Stomach (tissue), 9 donors: ENCODE data around the gene MEGF9. TPM values are rescaled to one million over a fixed set of nuclear protein-coding genes. Genes with fewer than 3 reads are reported as not detected.

Source experiments
- DNase-seq, 2 donors: peaks; one replicate each; pipeline versions ENCODE4 v3.0.0 to v3.0.0-alpha.2; 2013 to 2019
- H3K27ac ChIP-seq, 5 donors: fragments of 200-600 bp in 4 of 5; sonication (generic) in 4 of 5; one replicate each; pipeline ENCODE4 v1.5.1; 2013 to 2019; ENCODE audit warnings: mild to moderate bottlenecking in 1 of 5, moderate library complexity in 1 of 5
- H3K27me3 ChIP-seq, 3 donors: fragments of 200-600 bp; sonication (generic); one replicate each; pipeline ENCODE4 v1.5.1; 2017 to 2019; ENCODE audit warnings: mixed run types in 1 of 3
- H3K36me3 ChIP-seq, 4 donors: fragments of 200-600 bp; sonication (generic); 1 replicate in 3 of 4; 2 replicates in 1 of 4; pipeline ENCODE4 v1.5.1; 2016 to 2019
- H3K4me1 ChIP-seq, 4 donors: fragments of 200-600 bp; sonication (generic); one replicate each; pipeline ENCODE4 v1.5.1; 2016 to 2019
- H3K4me3 ChIP-seq, 4 donors: fragments of 200-600 bp; sonication (generic) in 3 of 4; one replicate each; pipeline ENCODE4 v1.5.1; 2016 to 2019; ENCODE audit warnings: mild to moderate bottlenecking in 1 of 4
- H3K9me3 ChIP-seq, 4 donors: fragments of 200-600 bp; sonication (generic); one replicate each; pipeline ENCODE4 v1.5.1; 2016 to 2019
- EP300 ChIP-seq: sonication (generic); formaldehyde crosslinking; IDR thresholded peaks from one replicate; pipeline ENCODE4 v1.6.1; 2017; ENCODE audit warnings: antibody characterized with exemption
- POLR2A ChIP-seq, 4 donors: fragments of 450-650 bp; IDR thresholded peaks; one replicate each; pipeline ENCODE4 v1.6.1; 2016; ENCODE audit warnings: antibody characterized with exemption in 4 of 4, control low read depth in 2 of 4, mild to moderate bottlenecking in 1 of 4, moderate library complexity in 1 of 4
- POLR2AphosphoS5 ChIP-seq, 3 donors: sonication (generic); formaldehyde crosslinking; IDR thresholded peaks; one replicate each; pipeline ENCODE4 v1.6.1; 2016; ENCODE audit warnings: antibody characterized with exemption in 3 of 3
- WGBS, 5 donors: extraction: QIAGEN DNeasy Blood & Tissue Kit in 3 of 5; methylation state at CpG; one replicate each; pipeline versions ENCODE4 v1.1.5 to v1.1.7; 2013 to 2018; 5-methylcytosine and 5-hydroxymethylcytosine counted together
- intact Hi-C: fragments of 100-400 bp; cut with DNase I; formaldehyde crosslinking; loops from one replicate; pipeline ENCODE4 v1.15.1; 2023; ENCODE audit warnings: low total_unique reads
- polyA plus RNA-seq, 3 donors: library from polyadenylated mRNA; stranded (reverse); fragments of 200-250 nt; gene quantifications; one replicate each; pipeline ENCODE4 v1.2.3, GENCODE V29; 2013
- total RNA-seq, 5 donors: library from RNA; depleted of rRNA; stranded (reverse); fragments of >200 nt; gene quantifications; one replicate each; pipeline versions ENCODE4 v1.1.0 to v1.2.3, GENCODE V29; 2014 to 2016
- TF ChIP-seq, protein P1 (sequence below), 7 experiments: fragments of 450-650 bp in 4 of 7; fragments of 200-600 bp in 3 of 7; sonication (generic) in 3 of 7; IDR thresholded peaks; one replicate each; pipeline ENCODE4 v1.5.1; 2016 to 2019; ENCODE audit warnings: antibody characterized with exemption in 7 of 7, control low read depth in 2 of 7, mild to moderate bottlenecking in 1 of 7
- donor health status: healthy with polysubstance abuse.
- donor health status: Bipolar disorder and iron deficiency.
- donor health status: healthy.

MEGF9 gene
- total and polyA plus RNA-seq, 8 donors: 3.5 to 26.8 (median 8.1) TPM

DNA sequence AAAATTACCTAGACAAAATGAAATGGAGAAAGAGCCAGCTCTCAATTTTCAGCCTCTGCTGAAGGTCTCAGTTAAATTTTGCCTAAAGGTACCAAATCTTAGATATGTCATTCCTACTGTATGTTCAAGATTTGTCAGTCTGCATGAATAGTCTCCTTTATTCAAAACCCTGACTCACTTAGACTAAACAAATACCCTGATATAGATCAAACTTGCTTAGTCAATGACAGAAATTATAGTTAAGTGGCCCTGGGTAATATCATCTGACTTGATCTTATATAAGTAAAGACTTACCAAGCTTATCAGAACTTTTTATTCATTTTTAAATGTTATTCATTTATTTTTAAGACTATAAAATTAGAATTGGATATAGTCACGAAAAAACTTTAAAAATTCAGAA, 12.2 kb downstream of the MEGF9 start:
- WGBS, 5 donors: 92 to 94% (median 93%) methylated on average over 1 of the region's 1 CpG
- no peak for TF ChIP-seq POLR2AphosphoS5 (IDR thresholded peaks at IDR 0.05)
- no peak for TF ChIP-seq EP300
- no peak for TF ChIP-seq POLR2A (IDR thresholded peaks at IDR 0.05)
- intact Hi-C loops: no loop called here

DNA sequence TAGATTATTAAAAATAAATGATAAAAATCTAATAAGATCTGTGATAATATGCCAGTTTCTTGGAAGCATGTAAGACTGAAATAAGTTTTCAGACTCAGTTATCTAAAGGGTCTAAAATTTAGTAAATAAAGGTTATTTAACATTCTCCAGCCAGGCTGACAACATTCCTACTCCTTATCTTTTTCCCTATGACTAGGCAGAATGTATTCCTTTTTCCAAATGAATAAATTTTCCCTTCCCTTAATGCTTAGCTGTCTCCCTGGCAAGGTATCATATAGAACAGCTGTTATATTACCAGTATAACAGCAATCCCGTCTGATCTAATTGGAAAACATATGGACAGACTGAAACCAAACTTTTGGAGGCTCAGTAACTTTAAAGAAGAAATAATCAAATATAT, 13.0 kb downstream of the MEGF9 start:
- 33 to 74% (median 55%) methylated on average over 1 of the region's 1 CpG for WGBS, 5 donors

More for the DNA sequence above, 12.2 kb downstream of the MEGF9 start:
- peaks cover 2 to 59% (median 11%) of the 10 kb centered on the region in 4 donors for H3K4me1 ChIP-seq
- no peak for DNase-seq
- H3K36me3 ChIP-seq: no peaks in the 10 kb centered on the region
- H3K27me3 ChIP-seq: no peaks in the 10 kb centered on the region
- no peak overlapping the region for H3K27ac ChIP-seq
- no peaks in the 10 kb centered on the region for H3K9me3 ChIP-seq
- H3K4me3 ChIP-seq: no peak overlapping the region

DNA sequence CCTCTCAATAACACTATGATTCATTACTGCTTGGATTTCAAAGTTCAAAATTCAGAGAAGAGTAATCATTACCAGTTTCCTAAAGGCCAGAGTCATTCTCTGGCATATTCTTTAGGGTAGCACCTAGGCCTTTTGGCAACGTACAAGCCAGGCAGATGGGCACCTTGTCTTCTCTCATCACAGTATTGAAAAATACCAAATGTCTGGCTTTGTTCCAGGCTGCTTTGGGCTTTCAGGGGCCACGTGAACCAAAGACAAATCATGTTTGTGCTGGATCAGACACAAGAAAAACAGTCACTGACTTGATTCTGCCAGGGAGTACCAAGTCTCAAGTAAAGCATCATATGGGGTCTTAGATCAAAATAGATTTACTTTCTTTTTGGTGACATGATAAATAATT, 15.5 kb downstream of the MEGF9 start:
- intact Hi-C loops: no loop called here
- Histone ChIP-seq H3K27me3 (no peaks in the 10 kb centered on the region), H3K9me3 (no peaks in the 10 kb centered on the region), H3K36me3 (no peaks in the 10 kb centered on the region), H3K4me3 (no peak overlapping the region), H3K4me1 (peaks cover 5 to 49% (median 16%) of the 10 kb centered on the region in 4 donors), H3K27ac (no peak overlapping the region)
- WGBS, 5 donors: 36 to 63% (median 54%) methylated on average over 2 of the region's 2 CpGs
- DNase-seq: no peak
- TF ChIP-seq, protein P1, sequence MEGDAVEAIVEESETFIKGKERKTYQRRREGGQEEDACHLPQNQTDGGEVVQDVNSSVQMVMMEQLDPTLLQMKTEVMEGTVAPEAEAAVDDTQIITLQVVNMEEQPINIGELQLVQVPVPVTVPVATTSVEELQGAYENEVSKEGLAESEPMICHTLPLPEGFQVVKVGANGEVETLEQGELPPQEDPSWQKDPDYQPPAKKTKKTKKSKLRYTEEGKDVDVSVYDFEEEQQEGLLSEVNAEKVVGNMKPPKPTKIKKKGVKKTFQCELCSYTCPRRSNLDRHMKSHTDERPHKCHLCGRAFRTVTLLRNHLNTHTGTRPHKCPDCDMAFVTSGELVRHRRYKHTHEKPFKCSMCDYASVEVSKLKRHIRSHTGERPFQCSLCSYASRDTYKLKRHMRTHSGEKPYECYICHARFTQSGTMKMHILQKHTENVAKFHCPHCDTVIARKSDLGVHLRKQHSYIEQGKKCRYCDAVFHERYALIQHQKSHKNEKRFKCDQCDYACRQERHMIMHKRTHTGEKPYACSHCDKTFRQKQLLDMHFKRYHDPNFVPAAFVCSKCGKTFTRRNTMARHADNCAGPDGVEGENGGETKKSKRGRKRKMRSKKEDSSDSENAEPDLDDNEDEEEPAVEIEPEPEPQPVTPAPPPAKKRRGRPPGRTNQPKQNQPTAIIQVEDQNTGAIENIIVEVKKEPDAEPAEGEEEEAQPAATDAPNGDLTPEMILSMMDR (IDR thresholded peaks at IDR 0.05): no peak
- no peak for TF ChIP-seq EP300
- TF ChIP-seq POLR2AphosphoS5 (IDR thresholded peaks at IDR 0.05): no peak
- no peak for TF ChIP-seq POLR2A (IDR thresholded peaks at IDR 0.05)

More for the DNA sequence above, 13.0 kb downstream of the MEGF9 start:
- intact Hi-C loops: no loop called here
- no peak for DNase-seq
- Histone ChIP-seq H3K27me3 (no peaks in the 10 kb centered on the region), H3K27ac (no peak overlapping the region), H3K36me3 (no peaks in the 10 kb centered on the region), H3K4me3 (no peak overlapping the region), H3K9me3 (no peaks in the 10 kb centered on the region), H3K4me1 (peaks cover 3 to 54% (median 10%) of the 10 kb centered on the region in 4 donors)
- TF ChIP-seq, protein P1 (IDR thresholded peaks at IDR 0.05): no peak
- TF ChIP-seq EP300 (no peak), POLR2A (IDR thresholded peaks at IDR 0.05) (no peak), POLR2AphosphoS5 (IDR thresholded peaks at IDR 0.05) (no peak)

DNA sequence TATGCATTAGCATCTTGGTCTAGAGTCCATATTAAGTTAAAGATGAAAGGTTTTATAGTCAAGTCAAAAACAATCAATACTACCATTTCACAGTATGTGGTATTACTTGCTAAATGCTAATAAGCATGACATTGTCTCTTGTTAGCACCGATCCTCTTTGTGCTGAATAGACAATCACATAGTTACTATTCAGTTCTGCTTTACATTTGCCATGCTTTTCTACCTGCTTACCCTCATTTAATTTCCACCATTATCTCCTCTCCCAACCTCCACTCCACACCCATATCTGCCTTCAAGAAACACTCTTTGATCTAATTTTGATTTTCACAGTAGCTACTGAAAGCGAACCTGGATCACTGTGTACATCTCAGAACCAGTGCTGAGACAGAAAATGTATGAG, 16.8 kb downstream of the MEGF9 start:
- Histone ChIP-seq H3K27me3 (no peaks in the 10 kb centered on the region), H3K9me3 (no peaks in the 10 kb centered on the region), H3K27ac (no peak overlapping the region), H3K36me3 (no peaks in the 10 kb centered on the region), H3K4me3 (no peak overlapping the region), H3K4me1 (peaks cover 6 to 60% (median 24%) of the 10 kb centered on the region in 4 donors)
- DNase-seq: no peak
- intact Hi-C loops: no loop called here
- TF ChIP-seq EP300 (no peak), POLR2A (IDR thresholded peaks at IDR 0.05) (no peak), POLR2AphosphoS5 (IDR thresholded peaks at IDR 0.05) (no peak)
- TF ChIP-seq, protein P1 (IDR thresholded peaks at IDR 0.05): no peak
- WGBS, 5 donors: 92 to 96% (median 94%) methylated on average over 2 of the region's 2 CpGs

DNA sequence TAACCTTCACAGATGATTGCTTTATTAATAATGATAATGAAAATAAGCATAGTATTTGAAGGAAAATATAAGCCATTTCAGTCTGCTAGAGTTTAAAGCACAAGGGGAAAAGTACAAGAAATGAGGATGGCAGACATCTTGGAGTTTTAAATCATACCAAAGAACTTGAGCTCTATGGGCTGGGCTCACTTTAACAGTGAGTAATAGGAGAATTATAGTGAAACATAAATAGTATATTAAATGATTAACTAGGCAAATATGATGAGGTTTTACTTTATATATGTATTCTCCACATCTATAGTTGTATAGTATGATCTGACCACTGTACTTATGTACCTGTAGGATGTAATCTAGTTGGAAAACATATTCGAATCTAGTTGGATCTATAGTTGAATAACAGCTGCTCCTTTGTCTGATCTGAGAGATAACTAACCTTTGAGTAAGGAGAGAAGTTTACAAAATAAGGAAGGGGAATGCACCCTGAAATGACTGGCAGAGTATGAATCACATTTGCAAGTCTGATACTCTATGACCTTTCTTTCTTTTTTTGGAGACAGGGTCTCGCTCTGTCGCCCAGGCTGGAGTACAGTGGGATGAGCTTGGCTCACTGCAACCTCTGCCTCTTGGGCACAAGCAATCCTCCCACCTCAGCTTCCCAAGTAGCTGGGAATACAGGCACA, 17.6 kb downstream of the MEGF9 start:
- H3K27me3 ChIP-seq: no peaks in the 10 kb centered on the region
- DNase-seq: no peak
- intact Hi-C loops: no loop called here
- no peak overlapping the region for H3K4me3 ChIP-seq
- TF ChIP-seq POLR2AphosphoS5 (IDR thresholded peaks at IDR 0.05) (no peak), POLR2A (IDR thresholded peaks at IDR 0.05) (no peak), EP300 (no peak)
- TF ChIP-seq, protein P1 (IDR thresholded peaks at IDR 0.05): no peak
- H3K4me1 ChIP-seq: peaks cover 6 to 58% (median 26%) of the 10 kb centered on the region in 4 donors
- 51 to 75% (median 68%) methylated on average over 3 of the region's 3 CpGs for WGBS, 5 donors
- no peaks in the 10 kb centered on the region for H3K9me3 ChIP-seq
- H3K27ac ChIP-seq: peak overlapping the region in 1 of 5 donors; percentile 28
- H3K36me3 ChIP-seq: no peaks in the 10 kb centered on the region
